HepG2 (cell line): ENCODE data around the gene PTTG1IP2.

Experiments used
- BRCA1 ChIP-seq: sonication (generic); formaldehyde crosslinking; IDR thresholded peaks from 2 replicates; pipeline ENCODE4 v1.4.0; 2020; ENCODE audit warnings: missing genetic modification reagents
- CREB3 ChIP-seq: sonication (generic); formaldehyde crosslinking; IDR thresholded peaks from 2 replicates; pipeline ENCODE4 v1.5.0; 2020; ENCODE audit warnings: missing genetic modification reagents
- CTCF ChIP-seq: sonication (generic); formaldehyde crosslinking; IDR thresholded peaks from 2 replicates; pipeline ENCODE4 v1.5.0; 2020; ENCODE audit warnings: mild to moderate bottlenecking, missing genetic modification reagents, moderate library complexity
- ELK4 ChIP-seq: sonication (generic); formaldehyde crosslinking; IDR thresholded peaks from 2 replicates; pipeline ENCODE4 v1.9.0; 2021; ENCODE audit warnings: missing genetic modification reagents, borderline replicate concordance
- GATAD2A ChIP-seq: IDR thresholded peaks from 2 replicates; pipeline ENCODE4 v1.6.1; 2016
- KLF9 ChIP-seq: IDR thresholded peaks from 2 replicates; pipeline ENCODE4 v1.6.1; 2016; ENCODE audit warnings: low read depth
- SATB2 ChIP-seq: sonication (generic); formaldehyde crosslinking; IDR thresholded peaks from 2 replicates; pipeline ENCODE4 v1.5.0; 2020; ENCODE audit warnings: missing genetic modification reagents
- SRF ChIP-seq: IDR thresholded peaks from 2 replicates; pipeline ENCODE4 v1.6.1; 2011; ENCODE audit warnings: mild to moderate bottlenecking, low read depth, low read length, moderate library complexity
- ZBTB33 ChIP-seq: sonication (generic); formaldehyde crosslinking; IDR thresholded peaks from 2 replicates; pipeline ENCODE4 v1.4.0; 2020; ENCODE audit warnings: missing genetic modification reagents
- ZNF772 ChIP-seq: sonication (generic); formaldehyde crosslinking; IDR thresholded peaks from 2 replicates; pipeline ENCODE4 v1.5.0; 2020; ENCODE audit warnings: mild to moderate bottlenecking, missing genetic modification reagents
- ZUFSP ChIP-seq: sonication (generic); formaldehyde crosslinking; IDR thresholded peaks from 2 replicates; pipeline ENCODE4 v1.9.0; 2021; ENCODE audit warnings: missing genetic modification reagents, mild to moderate bottlenecking, borderline replicate concordance

GRCh38 chr7:90455163-90456030 lies 14.0 kb upstream of the PTTG1IP2 start:
- TF ChIP-seq GATAD2A = no peak
- TF ChIP-seq ZUFSP = no peak
- no peak for TF ChIP-seq SATB2 (CRISPR knock-in tag)
- no peak for TF ChIP-seq ELK4 (CRISPR knock-in tag)
- no peak for TF ChIP-seq BRCA1 (CRISPR knock-in tag)
- TF ChIP-seq CTCF (CRISPR knock-in tag) = peak; percentile 68
- TF ChIP-seq ZBTB33 (CRISPR knock-in tag) = no peak
- no peak for TF ChIP-seq ZNF772 (CRISPR knock-in tag)
- TF ChIP-seq CREB3 (CRISPR knock-in tag) = no peak
- no peak for TF ChIP-seq SRF
- TF ChIP-seq KLF9 = no peak
